GM19452 (cell line): Measurements from ENCODE around the gene CNTNAP1.

Source experiments
- ATAC-seq: cut with Tn5 transposase; IDR thresholded peaks from one replicate; pipeline ENCODE4 v1.9.1; 2021; ENCODE audit not compliant: unreplicated experiment

Gene CNTNAP1

DNA sequence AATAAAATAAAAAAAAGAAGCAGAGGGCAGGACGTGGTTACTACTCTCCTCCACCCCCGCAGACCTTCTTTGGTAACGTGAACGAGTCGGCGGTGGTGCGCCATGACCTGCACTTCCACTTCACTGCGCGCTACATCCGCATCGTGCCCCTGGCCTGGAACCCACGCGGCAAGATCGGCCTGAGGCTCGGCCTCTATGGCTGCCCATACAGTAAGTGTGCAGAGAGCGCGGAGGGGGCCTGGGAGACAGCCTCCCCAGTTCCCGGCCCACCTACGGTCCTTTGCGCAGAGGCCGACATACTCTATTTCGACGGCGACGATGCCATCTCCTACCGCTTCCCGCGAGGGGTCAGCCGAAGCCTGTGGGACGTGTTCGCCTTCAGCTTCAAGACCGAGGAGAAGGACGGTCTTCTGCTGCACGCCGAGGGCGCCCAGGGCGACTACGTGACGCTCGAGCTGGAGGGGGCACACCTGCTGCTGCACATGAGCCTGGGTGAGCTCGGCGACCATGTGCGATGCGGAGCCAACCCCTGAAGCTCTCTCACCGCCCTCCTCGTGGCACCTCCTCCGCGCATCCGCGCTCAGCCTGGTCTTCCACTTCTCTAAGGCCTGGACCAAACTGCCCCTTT is 2.7 kb downstream of the CNTNAP1 start:
- ATAC-seq, result no peak

DNA sequence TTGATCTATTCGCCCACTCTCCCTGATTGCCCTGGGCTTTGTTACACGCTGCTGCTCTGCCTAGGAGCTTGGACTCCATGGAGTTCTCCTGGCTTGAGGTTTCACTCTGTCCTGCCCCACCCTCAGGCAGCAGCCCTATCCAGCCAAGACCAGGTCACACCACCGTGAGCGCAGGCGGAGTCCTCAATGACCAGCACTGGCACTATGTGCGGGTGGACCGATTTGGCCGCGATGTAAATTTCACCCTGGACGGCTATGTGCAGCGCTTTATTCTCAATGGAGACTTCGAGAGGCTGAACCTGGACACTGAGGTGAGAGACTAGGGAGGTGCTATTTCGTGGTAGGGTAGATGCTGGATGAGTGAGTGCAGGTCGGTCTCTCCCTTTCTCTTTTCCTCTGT is 3.5 kb downstream of the CNTNAP1 start:
- no peak for ATAC-seq

DNA sequence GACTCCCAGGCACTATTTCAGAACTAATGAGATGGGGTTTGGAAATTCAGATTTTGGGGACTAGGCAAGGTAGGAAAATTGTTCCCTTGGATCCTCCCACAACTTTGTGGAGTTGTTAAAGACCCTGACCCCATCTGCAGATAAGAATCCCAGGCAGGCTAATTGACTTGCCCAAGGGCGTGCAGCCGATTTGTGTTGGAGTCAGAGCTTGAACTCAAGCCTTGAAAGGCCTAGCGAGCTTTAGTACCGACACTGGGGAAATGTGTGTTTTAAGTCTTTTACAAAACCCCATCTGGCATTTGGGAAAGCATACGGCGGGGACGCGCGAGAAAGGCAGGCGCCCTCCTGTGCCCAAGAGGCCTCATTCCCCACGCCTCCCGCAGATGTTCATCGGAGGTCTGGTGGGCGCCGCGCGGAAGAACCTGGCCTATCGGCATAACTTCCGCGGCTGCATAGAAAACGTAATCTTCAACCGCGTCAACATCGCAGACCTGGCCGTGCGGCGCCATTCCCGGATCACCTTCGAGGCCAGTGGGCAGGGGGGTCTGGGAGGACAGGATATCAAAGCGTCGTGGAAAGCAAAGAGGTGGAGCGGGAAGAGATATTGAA is 4.3 kb downstream of the CNTNAP1 start:
- no peak for ATAC-seq

DNA sequence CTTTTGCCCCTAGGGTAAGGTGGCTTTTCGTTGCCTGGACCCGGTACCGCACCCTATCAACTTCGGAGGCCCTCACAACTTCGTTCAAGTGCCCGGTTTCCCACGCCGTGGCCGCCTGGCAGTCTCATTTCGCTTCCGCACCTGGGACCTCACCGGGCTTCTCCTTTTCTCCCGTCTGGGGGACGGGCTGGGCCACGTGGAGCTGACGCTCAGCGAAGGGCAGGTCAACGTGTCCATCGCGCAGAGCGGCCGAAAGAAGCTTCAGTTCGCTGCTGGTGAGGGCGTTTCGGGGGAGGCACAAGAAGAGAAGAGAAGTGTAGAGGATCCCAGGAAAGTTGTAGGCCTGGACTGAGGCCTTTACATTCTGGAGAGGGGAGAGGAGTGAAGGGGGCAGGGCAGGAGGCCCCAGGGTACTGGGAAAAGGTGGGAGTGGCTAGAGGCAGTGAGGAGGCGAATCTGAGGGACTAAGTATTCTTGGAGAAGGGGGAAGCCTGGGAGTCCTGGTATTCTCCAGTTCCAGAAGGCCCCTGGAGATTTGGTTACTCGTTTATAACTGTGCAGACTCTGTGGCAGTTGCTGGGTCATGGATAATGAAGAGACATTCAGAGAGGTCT is 5.5 kb downstream of the CNTNAP1 start:
- ATAC-seq, result no peak

DNA sequence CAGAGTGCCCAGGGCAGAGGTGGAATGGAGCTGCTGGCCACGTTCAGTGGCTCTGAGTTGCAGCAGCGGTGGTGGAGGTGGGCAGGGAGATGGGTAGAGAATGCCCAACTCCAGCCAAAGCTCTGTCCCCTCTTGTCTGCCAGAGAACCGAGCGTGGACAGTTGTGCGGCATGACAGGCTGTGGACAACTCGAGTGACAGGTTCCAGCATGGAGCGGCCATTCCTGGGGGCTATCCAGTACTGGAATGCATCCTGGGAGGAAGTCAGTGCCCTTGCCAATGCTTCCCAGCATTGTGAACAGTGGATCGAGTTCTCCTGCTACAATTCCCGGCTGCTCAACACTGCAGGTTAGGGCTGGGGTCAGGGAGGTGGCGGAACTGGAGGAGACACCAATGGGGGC is 8.3 kb downstream of the CNTNAP1 start:
- no peak for ATAC-seq

DNA sequence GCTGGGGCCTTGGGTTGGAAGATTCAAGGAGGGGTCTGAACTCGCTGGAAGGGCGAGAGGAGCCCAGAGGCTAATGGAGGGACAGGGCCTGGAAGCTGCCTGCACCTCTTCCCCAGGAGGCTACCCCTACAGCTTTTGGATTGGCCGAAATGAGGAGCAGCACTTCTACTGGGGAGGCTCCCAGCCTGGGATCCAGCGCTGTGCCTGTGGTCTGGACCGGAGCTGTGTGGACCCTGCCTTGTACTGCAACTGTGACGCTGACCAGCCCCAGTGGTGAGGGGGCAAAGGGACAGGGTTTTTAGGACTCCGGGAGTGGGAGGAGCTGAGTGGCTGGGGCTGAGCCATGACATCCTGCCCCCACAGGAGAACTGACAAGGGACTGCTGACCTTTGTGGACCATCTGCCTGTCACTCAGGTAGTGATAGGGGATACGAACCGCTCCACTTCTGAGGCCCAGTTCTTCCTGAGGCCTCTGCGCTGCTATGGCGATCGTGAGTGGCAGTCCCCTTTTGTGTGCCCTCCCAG is 8.8 kb downstream of the CNTNAP1 start:
- no peak for ATAC-seq

DNA sequence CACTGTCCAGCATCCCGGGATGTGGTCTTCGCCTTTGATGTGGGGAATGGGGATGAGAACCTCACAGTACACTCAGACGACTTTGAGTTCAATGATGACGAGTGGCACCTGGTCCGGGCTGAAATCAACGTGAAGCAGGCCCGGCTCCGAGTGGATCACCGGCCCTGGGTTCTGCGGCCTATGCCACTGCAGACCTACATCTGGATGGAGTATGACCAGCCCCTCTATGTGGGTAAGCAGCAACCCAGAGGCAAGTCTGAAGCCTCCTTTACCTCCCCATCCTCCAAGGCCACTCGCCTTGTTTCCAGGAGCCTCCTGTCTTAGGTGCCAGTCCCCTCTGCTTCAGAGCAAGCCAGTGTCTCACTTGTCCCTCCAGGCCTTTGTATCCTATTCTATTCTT is 10.2 kb downstream of the CNTNAP1 start:
- no peak for ATAC-seq

DNA sequence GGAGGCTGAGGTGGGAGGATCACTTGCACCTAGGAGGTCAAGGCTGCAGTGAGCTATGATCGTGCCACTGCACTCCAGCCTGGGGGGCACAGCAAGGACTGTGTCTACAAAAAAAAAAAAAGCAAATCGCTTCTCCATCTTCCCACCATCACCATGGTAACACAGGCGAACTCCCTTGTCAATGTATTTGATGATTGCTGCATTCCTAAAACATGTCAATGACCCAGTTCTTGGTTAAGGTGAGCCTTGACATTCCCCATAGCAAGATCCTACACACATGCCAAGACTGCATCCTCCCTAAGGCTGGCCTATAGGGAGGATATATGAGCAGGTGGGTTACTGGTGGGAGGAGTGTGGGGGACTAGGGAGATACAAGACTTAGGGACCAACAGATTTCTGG is 12.2 kb downstream of the CNTNAP1 start:
- ATAC-seq, result no peak

DNA sequence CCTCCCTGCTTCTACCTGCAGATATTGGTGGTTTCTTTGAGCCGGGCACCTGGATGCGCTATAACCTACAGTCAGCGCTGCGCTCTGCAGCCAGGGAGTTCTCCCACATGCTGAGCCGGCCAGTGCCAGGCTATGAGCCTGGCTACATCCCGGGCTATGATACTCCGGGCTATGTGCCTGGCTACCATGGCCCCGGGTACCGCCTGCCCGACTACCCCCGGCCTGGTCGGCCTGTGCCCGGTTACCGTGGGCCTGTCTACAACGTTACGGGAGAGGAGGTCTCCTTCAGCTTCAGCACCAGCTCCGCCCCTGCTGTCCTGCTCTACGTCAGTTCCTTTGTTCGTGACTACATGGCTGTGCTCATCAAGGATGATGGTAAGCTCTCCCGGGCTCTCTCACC is 13.2 kb downstream of the CNTNAP1 start:
- ATAC-seq, result no peak

DNA sequence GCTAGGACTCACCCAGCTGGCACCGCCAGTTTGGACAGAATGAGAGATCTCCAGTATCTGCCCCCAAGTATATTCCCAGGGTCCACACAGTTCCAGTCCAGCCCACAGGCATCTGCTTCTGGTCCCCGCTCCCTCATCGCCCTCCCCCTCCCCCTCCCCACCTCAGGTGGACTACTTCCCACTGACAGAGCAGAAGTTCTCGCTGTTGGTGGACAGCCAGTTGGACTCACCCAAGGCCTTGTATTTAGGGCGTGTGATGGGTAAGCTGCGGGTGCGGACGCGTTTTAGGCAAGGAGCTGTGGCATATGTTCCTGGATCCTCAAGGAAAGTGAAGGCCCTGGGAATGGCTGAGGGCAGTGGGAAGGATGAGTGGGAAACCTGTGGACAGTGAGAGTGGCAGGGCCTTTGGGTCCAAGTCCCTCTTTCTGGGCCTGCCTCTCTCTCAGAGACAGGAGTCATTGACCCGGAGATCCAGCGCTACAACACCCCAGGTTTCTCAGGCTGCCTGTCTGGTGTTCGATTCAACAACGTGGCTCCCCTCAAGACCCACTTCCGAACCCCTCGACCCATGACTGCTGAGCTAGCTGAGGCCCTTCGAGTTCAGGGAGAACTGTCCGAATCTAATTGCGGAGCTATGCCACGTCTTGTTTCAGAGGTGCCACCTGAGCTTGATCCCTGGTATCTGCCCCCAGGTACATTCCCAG is 14.9 kb downstream of the CNTNAP1 start:
- no peak for ATAC-seq

DNA sequence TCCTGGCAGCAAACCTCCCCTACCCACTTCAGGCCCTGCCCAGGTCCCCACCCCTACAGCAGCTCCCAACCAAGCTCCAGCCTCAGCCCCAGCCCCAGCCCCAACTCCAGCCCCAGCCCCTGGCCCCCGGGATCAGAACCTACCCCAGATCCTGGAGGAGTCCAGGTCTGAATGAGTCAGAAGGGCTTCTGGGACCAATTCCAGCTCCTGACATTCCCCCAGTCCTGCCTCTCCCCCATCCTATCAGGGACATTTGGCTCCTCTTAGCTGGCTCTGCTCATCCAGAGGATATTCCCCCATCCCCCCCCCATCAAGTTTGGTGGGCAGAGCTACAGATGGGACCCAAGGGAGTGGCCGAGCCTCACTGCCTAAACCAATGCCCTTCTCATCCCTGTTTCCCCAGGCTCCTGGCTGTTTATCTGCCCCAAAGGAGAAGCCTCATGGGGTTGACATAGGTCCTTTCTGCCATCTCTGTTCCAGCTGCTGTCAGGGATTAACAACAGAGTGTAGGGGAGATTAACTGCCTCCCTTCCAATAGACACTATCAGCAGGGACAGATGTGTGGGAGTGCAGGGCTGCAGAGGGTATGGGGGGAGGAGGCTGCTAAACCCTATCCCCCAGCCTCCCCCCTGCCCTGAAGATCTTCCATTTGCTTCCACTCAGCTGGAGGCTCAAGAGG is 16.5 kb downstream of the CNTNAP1 start:
- no peak for ATAC-seq

DNA sequence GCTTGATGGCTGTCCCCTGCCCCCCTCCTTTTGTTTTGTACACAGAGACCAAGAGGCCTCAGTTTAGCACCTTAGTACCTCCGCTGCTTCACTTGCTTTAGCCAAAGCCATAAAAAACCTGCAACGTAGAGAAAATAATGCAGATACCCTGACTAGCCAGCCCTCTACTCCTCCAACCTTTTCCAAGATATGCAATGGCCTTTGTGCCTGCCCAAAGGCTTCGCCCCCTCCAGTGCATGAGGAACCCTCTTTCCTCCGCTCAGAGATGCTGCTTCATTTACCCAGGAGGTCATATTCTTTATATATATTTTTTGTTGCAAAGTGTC is 17.0 kb downstream of the CNTNAP1 start:
- no peak for ATAC-seq

DNA sequence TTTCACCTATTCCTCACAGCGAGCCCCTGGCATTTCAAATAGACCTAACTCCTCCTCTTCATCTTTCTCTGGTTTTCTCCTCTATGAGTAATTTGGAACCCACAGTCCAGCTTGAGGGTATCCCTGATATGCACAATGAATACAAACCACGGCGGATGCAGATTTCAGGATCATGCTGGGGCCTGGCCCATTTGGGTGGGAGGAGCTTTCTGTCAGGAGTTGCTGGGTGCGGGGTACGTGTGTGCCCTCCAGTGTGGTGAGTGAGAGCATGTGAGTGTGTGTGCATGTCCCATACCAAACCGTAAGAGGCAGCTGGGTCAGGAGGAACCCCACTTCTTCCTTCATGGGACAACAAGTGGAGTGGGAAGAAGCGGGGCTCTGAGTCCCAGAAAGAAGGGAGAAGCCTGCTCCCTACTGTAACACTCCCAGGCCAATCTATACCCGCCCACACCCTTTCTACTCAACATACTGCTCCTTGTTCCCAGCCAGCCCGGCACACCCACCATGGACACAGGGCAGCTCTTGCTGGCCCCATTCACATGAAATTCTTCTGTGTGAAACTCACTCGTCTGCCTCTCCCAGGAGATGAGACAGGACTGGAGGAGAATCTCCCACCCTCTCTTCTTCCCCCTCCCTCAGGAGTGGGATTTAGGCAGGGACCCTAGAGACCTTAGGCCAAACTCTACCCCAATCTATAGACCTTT is 18.4 kb downstream of the CNTNAP1 start:
- no peak for ATAC-seq

DNA sequence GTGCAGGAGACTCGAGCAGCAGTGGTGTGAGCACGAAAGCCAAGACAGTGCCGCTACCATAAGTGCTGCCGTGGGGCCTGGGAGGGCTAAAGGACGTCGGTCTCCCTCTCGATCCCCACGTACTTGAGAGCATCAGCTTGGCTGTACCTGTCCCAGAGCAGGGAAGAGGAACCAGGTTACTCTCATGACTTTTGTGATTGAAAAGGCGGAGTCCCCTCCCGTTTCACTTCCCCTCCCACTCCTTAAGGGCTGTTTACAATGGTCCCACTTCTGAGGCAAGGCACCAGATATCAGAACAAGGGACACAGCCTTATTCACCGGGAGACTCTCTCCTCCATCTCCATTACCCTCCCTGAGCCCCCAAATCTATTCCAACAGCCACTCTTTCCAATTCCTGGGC is 20.1 kb downstream of the CNTNAP1 start:
- ATAC-seq, result no peak

DNA sequence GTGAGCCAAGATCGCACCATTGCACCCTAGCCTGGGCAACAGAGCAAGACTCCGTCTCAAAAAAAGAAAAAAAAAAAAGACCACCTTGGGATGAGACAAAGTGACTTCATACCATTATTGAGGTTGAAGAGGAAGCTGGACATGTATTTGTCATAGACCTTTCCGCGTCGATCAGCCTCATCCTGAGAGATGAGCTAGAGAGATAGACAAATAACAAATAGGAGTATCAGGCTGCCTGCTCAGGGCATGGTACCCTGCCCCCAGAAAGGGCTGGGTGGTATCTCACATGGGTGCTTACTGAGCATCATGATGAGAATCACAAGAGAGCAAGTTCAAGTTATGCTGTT is 22.1 kb downstream of the CNTNAP1 start:
- ATAC-seq, result peak; percentile 27

DNA sequence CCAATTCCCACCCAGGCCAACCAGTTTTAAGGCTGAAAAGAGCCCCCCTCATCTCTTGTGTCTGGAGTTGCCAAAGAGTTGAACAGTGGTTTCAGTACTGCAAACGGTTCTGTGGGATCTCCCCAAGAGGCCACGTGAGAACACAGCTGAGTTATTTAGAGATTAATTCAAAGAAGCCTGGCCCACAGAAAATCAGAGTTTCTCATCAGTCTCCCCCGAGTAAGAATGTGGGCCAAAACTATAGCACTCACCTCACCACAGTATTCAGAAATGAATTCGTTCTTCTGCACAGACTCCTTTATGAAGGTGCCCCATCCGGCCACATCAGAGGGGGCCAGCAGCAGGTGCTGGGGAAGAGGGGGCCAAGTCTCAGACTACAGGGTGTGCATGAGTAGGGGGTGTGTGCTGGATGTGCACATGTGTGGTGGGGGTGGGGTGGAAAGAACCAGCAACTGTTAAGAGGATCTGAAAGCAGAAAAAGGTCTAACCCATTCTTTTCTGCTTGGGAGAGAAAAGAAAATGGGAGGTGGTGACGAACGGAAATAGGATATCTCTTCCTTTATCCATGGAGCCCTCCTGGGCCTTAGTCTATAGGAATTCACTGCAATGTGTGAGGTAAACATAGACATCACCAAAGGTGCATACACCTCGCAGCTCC is 22.6 kb downstream of the CNTNAP1 start:
- ATAC-seq, result peak; percentile 63

DNA sequence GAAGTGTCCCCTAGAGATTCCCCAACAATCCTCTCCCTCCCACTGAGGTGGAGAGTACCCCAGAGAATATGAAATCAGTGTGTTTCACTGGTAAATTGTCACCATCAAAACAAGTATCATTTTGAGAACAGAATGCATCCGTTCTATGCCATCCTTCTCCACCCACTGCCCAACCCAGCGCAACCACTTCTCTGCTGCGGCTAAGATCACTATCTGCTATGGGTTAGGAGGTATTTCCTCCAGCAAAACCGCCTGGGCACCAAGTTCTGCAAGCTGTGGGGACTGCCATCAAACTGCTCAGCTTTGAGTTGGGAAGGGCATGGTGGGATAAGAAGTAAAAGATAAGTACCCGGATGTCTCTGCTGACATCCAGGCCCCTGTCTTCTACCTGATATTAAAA is 24.4 kb downstream of the CNTNAP1 start:
- ATAC-seq, result no peak

DNA sequence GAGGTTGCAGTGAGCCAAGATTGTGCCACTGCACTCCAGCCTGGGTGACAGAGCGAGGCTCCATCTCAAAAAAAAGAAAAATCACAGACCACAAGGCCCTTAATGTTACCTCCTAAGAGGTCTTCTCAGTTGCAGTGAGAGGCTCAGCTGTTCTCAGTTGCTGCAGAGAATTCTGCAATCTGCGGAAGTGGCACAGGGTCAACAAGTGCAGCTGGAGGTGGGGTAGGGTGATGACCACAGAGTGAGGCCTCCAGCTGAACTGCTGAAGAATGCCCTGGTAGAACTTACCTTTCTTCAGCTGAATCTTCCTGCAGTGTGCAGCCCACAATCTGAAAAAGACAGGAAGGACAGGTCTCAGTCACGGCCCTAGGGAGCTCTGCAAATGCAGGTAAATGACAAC is 26.3 kb downstream of the CNTNAP1 start:
- ATAC-seq, result no peak

DNA sequence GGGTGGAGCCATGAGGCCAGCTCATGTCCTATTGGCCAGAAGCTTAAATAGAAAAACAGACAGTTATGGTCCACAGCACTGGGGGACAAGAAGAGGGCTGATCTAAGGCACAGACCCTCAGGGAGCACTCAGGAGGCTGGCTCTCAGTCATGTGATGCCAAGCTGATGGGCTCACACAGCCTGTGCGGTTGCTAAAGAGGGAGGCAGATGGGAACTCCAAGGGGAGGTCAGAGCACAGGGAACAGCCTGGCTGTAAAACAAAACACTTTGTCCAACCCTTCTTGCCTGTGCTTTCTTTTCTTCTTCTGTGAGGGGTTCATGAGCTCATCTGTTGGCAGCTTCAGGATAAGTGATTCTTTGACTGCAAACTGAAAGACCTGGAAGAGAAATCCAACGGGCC is 27.2 kb downstream of the CNTNAP1 start:
- no peak for ATAC-seq

DNA sequence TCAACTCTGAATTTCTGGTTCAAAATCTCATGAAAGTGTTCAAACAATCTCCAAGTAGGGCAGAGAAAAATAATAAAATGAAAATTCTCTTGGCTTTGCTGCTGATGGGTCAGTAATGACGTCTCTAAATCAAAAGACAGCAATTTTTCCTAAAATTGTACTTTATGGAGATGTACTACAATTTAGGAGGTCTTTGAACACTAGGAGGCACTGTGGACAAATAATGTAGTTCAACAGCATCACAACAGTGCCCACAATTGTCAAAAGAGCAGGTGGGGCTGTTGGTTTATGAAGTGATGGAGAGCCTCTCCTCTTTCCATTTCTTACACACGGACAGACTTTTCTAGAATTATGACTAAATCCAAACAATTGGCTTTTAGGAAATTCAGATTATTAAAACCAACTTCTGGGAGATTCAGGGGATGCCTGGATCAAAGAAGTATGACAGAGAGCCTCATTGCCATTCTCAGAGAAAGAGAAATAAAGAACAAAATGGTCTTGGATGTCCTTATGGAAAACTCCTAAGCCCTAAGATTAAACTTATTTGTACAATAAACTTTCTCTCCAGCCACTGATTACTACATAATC is 38.8 kb downstream of the CNTNAP1 start:
- ATAC-seq, result no peak
